Measurements from ENCODE around the gene TSC1.

GRCh38 chr9:132846109-132846917 is 98.1 kb downstream of the TSC1 start:
- no peak for TF ChIP-seq CTCF (conservative IDR thresholded peaks at IDR 0.05)
- TF ChIP-seq ZFX (IDR thresholded peaks at IDR 0.05): no peak
